K562 (cell line): ENCODE measurements around the gene ZFP69. TPM values are rescaled to one million over a fixed set of nuclear protein-coding genes. Genes with fewer than 3 reads are reported as not detected.

Experiments
- ATAC-seq: fragments of 200-7000 bp; cut with Tn5 transposase; 3 replicates; pipeline ENCODE4 v1.9.1; 2020; ENCODE audit warnings: moderate library complexity
- BruUV-seq: library from RNA; stranded (reverse); fragments of 400-500 nt; replicated peaks from 2 replicates; lab custom pipeline; 2021; lab: Mats Ljungman, UMichigan
- CTCF ChIA-PET: fragments of 300-600 bp; formaldehyde crosslinking; extraction: SDS; loops from one replicate; lab custom pipeline; 2021; ENCODE audit warnings: low intra/inter-chr PET ratio; lab: Yijun Ruan, JAX
- POLR2A ChIA-PET: fragments of 300-600, 350-650 bp; sonication (Branson Sonifier 250); formaldehyde crosslinking; extraction: SDS; loops from one replicate; lab custom pipeline; 2021; ENCODE audit warnings: antibody characterized with exemption, inconsistent platforms; lab: Yijun Ruan, JAX
- DNase-seq, 4 experiments: peaks; one replicate each; pipeline versions ENCODE4 v3.0.0 to v3.0.0-alpha.2; 2011 to 2018; ENCODE audit warnings: low spot score in 3 of 4, mixed read lengths in 3 of 4; ENCODE audit errors: extremely low read depth in 1 of 4
- FAIRE-seq: peaks from 2 replicates; lab custom pipeline; 2011; peaks lifted over from hg19 to GRCh38; lab: Jason Lieb, UNC
- H2AFZ ChIP-seq: 2 replicates; pipeline ENCODE4 v1.6.0; 2011; ENCODE audit warnings: low read depth, low read length, control low read depth, inconsistent platforms
- H3K27ac ChIP-seq: fragments of 200-600 bp; 3 replicates; pipeline ENCODE4 v1.8.0; 2011; ENCODE audit warnings: low read depth, mild to moderate bottlenecking, control low read depth, inconsistent platforms, low read length, moderate library complexity, mixed read lengths; ENCODE audit errors: extremely low read depth
- H3K27me3 ChIP-seq, 2 experiments: fragments of 300-600 bp in 1 of 2; 2 replicates in 1 of 2; 3 replicates in 1 of 2; pipeline versions ENCODE4 v1.6.0 to v1.8.0; 2011; ENCODE audit warnings: inconsistent platforms in 2 of 2, low read length in 2 of 2, mild to moderate bottlenecking in 1 of 2, mixed read lengths in 1 of 2, moderate library complexity in 1 of 2; ENCODE audit not compliant: control insufficient read depth in 2 of 2, insufficient read depth in 2 of 2
- H3K36me3 ChIP-seq: fragments of 300-600 bp; 3 replicates; pipeline ENCODE4 v1.8.0; 2011; ENCODE audit warnings: mild to moderate bottlenecking, low read length, inconsistent platforms; ENCODE audit not compliant: control insufficient read depth, insufficient read depth
- H3K4me1 ChIP-seq, 2 experiments: fragments of 200-600 bp in 1 of 2; replicated peaks in 1 of 2; 2 replicates in 1 of 2; 3 replicates in 1 of 2; pipeline versions ENCODE4 v1.5.1 to v1.8.0; 2011; ENCODE audit warnings: inconsistent platforms in 2 of 2, low read length in 2 of 2, mild to moderate bottlenecking in 1 of 2, mixed read lengths in 1 of 2, moderate library complexity in 1 of 2; ENCODE audit not compliant: control insufficient read depth in 2 of 2, insufficient read depth in 2 of 2
- H3K4me2 ChIP-seq: 2 replicates; pipeline ENCODE4 v1.6.1; 2011; ENCODE audit warnings: low read length, control low read depth, inconsistent platforms, mixed read lengths; ENCODE audit not compliant: insufficient read depth
- H3K4me3 ChIP-seq: fragments of 200-600 bp; sonication (generic), shearing (Covaris generic); 2 replicates; pipeline ENCODE4 v1.5.1; 2016; ENCODE audit warnings: control low read depth, inconsistent platforms
- H3K79me2 ChIP-seq: fragments of 200-600 bp; 3 replicates; pipeline ENCODE4 v1.8.0; 2011; ENCODE audit warnings: low read length, inconsistent platforms; ENCODE audit not compliant: control insufficient read depth, insufficient read depth
- H3K9ac ChIP-seq, 2 experiments: 2 replicates each; pipeline versions ENCODE4 v1.6.0 to v1.6.1; 2011; ENCODE audit warnings: low read depth in 2 of 2, low read length in 2 of 2, control low read depth in 1 of 2, inconsistent platforms in 1 of 2, mild to moderate bottlenecking in 1 of 2, mixed read lengths in 1 of 2; ENCODE audit not compliant: insufficient read depth in 1 of 2
- H3K9me1 ChIP-seq: one replicate; pipeline ENCODE4 v1.6.0; 2011; ENCODE audit warnings: inconsistent platforms, mild to moderate bottlenecking, low read length, moderate library complexity; ENCODE audit not compliant: control insufficient read depth, insufficient read depth
- H3K9me3 ChIP-seq: replicated peaks from 2 replicates; pipeline ENCODE4 v1.5.1; 2011; ENCODE audit warnings: low read depth, low read length, inconsistent platforms; ENCODE audit not compliant: control insufficient read depth, insufficient read depth
- H4K20me1 ChIP-seq: replicated peaks from 2 replicates; pipeline ENCODE4 v1.6.1; 2011; ENCODE audit warnings: low read length, inconsistent platforms, mixed read lengths; ENCODE audit not compliant: control insufficient read depth, insufficient read depth
- AFF4 ChIP-seq: sonication (generic); formaldehyde crosslinking; IDR thresholded peaks from 2 replicates; pipeline ENCODE4 v1.8.0; 2023; ENCODE audit warnings: mild to moderate bottlenecking, missing genetic modification reagents
- BMI1 ChIP-seq: fragments of 150-350 bp; IDR thresholded peaks from 2 replicates; pipeline ENCODE4 v1.6.1; 2014; ENCODE audit warnings: low read length
- IFI16 ChIP-seq: fragments of 250-450 bp; sonication (Bioruptor Pico); IDR thresholded peaks from 2 replicates; pipeline ENCODE4 v2.1.2; 2022; ENCODE audit warnings: mild to moderate bottlenecking, inconsistent platforms
- TAL1 ChIP-seq: fragments of 450-650 bp; IDR thresholded peaks from 2 replicates; pipeline ENCODE4 v1.6.1; 2016; ENCODE audit warnings: mild to moderate bottlenecking
- TRIM24 ChIP-seq, 2 experiments: fragments of 450-650 bp; IDR thresholded peaks; 2 replicates each; pipeline ENCODE4 v1.6.1; 2016
- WGBS: fragments of 100-300 bp; shearing (Covaris generic); methylation state at CpG from one replicate; pipeline ENCODE4 v1.1.6; 2016; ENCODE audit warnings: low coverage, mixed read lengths; ENCODE audit not compliant: insufficient coverage; ENCODE audit errors: missing lambda C conversion rate; 5-methylcytosine and 5-hydroxymethylcytosine counted together
- in situ Hi-C: fragments of 300-500 bp; cut with MboI; formaldehyde crosslinking; loops from 4 replicates; pipeline ENCODE4 v1.15.0; 2018; ENCODE audit warnings: inconsistent platforms, mixed read lengths
- intact Hi-C: fragments of 100-400 bp; cut with micrococcal nuclease; formaldehyde crosslinking; loops from 2 replicates; pipeline ENCODE4 v1.14.2; 2022
- polyA plus RNA-seq, 8 experiments: library from polyadenylated mRNA; depleted of rRNA in 4 of 8; stranded (reverse) in 5 of 8; unstranded in 3 of 8; fragments of >200 nt; fragmentation: Nextera tagmentation in 2 of 8; fragmentation: Illumina TruSeq in 1 of 8; extraction: Ambion mirVana in 2 of 8; extraction: Trizol in 1 of 8; gene quantifications; 2 replicates each; pipeline versions ENCODE4 v1.2.1 to v1.2.3, GENCODE V29; 2011 to 2014; ENCODE audit warnings: inconsistent platforms in 1 of 8, missing spikeins in 1 of 8
- total RNA-seq, 7 experiments: library from RNA; depleted of rRNA in 6 of 7; stranded (reverse); fragments of >200 nt in 6 of 7; fragmentation: Illumina TruSeq in 2 of 7; extraction: Trizol in 2 of 7; gene quantifications; 2 replicates each; pipeline versions ENCODE4 v1.2.1 to v1.2.3, GENCODE V29; 2011 to 2021; ENCODE audit warnings: low replicate concordance in 1 of 7

The ZFP69 gene
- total and polyA plus RNA-seq, 9 of the 15 experiments (the other 6 are each of a cell fraction or from before 2014, with no cell fraction given): 2.0 to 8.4 (median 5.7) TPM

GRCh38 chr1:40532062-40532389, 54.9 kb downstream of the ZFP69 start:
- Histone ChIP-seq H3K27ac (peak overlapping the region; percentile 69), H3K4me3 (peak overlapping the region; percentile 49), H2AFZ (peak overlapping the region; percentile 95), H3K79me2 (peaks cover 9% of the 10 kb centered on the region; the same call in 1 of the 3 replicates), H3K36me3 (peaks cover 4% of the 10 kb centered on the region; the same call in 2 of the 3 replicates), H3K9me3 (no peaks in the 10 kb centered on the region), H4K20me1 (no peaks in the 10 kb centered on the region), H3K4me1 (peaks cover 0 to 5% of the 10 kb centered on the region in 2 experiments; a peak in 2 of 5 replicates), H3K4me2 (peak overlapping the region; percentile 98), H3K9me1 (no peaks in the 10 kb centered on the region), H3K9ac (peak overlapping the region; percentile 67 to 91; a peak in 3 of 4 replicates), H3K27me3 (no peaks in the 10 kb centered on the region)
- WGBS: 0% methylated on average over 3 of the region's 3 CpGs
- in situ Hi-C loops (no loop called here), intact Hi-C loops (no loop called here)
- TF ChIP-seq AFF4 (peak; percentile 11; the same call in 1 of the 2 replicates), TAL1 (no peak), BMI1 (no peak), TRIM24 (IDR thresholded peaks at IDR 0.05) (no peak), IFI16 (CRISPR knock-in tag) (no peak)
- POLR2A ChIA-PET: interaction anchor here (0.6 to 2.2 kb wide), 20 partner anchors 9 to 372 kb away, joined by 3 to 20 read pairs (median 4); partner anchors contain the start of genes EXO5 and NFYC
- FAIRE-seq (no peak), ATAC-seq (no peak), DNase-seq (no peak)
- CTCF ChIA-PET: no interaction called here
- no TSS peak for BruUV-seq
